ENCODE measurements around the gene TESK2. TPM values are rescaled to one million over a fixed set of nuclear protein-coding genes. Genes with fewer than 3 reads are reported as not detected.

TESK2 gene
- total RNA-seq, 1 donor from 2014 or later = 13.5 TPM

DNA sequence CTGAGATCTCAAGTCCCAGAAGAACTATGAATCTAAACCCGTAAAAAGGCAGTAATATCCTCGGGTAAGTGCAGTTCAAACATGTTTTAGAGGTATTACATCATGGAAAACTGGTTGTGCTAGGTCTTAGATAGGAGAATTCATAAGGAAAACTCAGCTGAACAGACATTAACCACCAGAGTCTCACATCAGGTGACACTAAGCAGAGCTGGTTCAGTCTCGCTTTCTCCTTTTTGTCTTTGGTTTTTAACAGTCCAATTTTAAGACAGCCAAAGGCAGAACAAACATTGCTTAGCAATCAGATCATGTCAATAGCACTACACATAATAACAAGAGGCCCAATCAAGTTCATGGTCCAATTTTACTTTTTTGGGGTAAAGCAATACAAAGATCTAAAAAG lies 87.7 kb downstream of the TESK2 start:
- Histone ChIP-seq H3K27ac (peak overlapping the region; percentile 42), H3K4me3 (no peak overlapping the region), H3K27me3 (no peaks in the 10 kb centered on the region), H3K4me1 (no peaks in the 10 kb centered on the region), H3K9me3 (no peaks in the 10 kb centered on the region), H3K36me3 (no peaks in the 10 kb centered on the region)
- intact Hi-C loops (cut with DNase I) = no loop called here
- no peak for DNase-seq (ENCODE audit: extremely low spot score in 2 of 2)
- TF ChIP-seq POLR2AphosphoS5 (IDR thresholded peaks at IDR 0.05; ENCODE audit: insufficient read depth in 1 of 2, low read depth in 1 of 2) (peak in 1 of 2 donors; percentile 91), POLR2A (IDR thresholded peaks at IDR 0.05) (no peak)
- TF ChIP-seq, protein P1, sequence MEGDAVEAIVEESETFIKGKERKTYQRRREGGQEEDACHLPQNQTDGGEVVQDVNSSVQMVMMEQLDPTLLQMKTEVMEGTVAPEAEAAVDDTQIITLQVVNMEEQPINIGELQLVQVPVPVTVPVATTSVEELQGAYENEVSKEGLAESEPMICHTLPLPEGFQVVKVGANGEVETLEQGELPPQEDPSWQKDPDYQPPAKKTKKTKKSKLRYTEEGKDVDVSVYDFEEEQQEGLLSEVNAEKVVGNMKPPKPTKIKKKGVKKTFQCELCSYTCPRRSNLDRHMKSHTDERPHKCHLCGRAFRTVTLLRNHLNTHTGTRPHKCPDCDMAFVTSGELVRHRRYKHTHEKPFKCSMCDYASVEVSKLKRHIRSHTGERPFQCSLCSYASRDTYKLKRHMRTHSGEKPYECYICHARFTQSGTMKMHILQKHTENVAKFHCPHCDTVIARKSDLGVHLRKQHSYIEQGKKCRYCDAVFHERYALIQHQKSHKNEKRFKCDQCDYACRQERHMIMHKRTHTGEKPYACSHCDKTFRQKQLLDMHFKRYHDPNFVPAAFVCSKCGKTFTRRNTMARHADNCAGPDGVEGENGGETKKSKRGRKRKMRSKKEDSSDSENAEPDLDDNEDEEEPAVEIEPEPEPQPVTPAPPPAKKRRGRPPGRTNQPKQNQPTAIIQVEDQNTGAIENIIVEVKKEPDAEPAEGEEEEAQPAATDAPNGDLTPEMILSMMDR (IDR thresholded peaks at IDR 0.05) = no peak

DNA sequence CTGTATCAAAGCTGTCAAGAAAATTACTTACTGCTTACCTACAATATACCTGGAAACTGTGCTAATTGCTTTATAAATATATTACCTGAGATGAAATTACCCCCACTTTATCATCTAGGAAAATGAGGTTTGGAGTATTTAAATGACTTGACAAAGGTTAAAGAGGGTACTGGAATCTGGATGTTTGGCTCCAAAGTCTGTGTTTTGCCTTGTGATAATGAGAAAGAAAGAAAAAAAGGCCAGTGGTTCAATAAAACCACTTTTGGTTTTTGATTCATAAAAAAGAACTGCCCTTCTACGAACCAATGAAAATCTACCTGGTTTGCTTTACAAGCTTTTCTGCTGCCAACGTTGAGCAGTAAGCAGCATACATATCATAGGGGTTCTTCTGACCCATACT lies 89.4 kb downstream of the TESK2 start:
- TF ChIP-seq POLR2A (IDR thresholded peaks at IDR 0.05) = no peak
- TF ChIP-seq, protein P1 (IDR thresholded peaks at IDR 0.05) = no peak
- no peak for TF ChIP-seq POLR2AphosphoS5 (IDR thresholded peaks at IDR 0.05; ENCODE audit: insufficient read depth in 1 of 2, low read depth in 1 of 2)
- intact Hi-C loops (cut with DNase I) = no loop called here

DNA sequence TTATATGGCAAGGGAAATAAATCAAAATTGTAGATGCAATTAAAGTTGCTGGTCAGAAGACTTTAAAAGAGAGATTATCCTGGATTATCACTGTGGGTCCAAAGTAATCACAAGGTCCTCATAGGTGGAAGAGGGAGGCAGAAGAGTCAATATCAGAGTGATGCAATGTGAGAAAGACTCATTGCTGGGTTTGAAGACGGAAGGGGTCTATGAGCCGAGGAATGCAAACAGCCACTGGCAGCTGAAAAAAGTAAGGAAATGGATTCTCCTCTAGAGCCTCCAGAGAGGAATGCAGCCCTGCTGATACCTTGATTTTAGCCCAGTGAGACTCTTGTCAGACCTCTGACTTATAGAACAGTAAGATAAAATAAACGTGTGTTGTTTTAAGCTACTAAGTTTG lies 90.9 kb downstream of the TESK2 start:
- no peaks in the 10 kb centered on the region for H3K36me3 ChIP-seq
- H3K27ac ChIP-seq = no peak overlapping the region
- H3K9me3 ChIP-seq = no peaks in the 10 kb centered on the region
- no peaks in the 10 kb centered on the region for H3K4me1 ChIP-seq
- TF ChIP-seq, protein P1 (IDR thresholded peaks at IDR 0.05) = no peak
- TF ChIP-seq POLR2A (IDR thresholded peaks at IDR 0.05) = no peak
- intact Hi-C loops (cut with DNase I) = no loop called here
- H3K4me3 ChIP-seq = no peak overlapping the region
- no peak for DNase-seq (ENCODE audit: extremely low spot score in 2 of 2)
- H3K27me3 ChIP-seq = no peaks in the 10 kb centered on the region

More for the DNA sequence above, 89.4 kb downstream of the TESK2 start:
- no peaks in the 10 kb centered on the region for H3K4me1 ChIP-seq
- H3K27me3 ChIP-seq = no peaks in the 10 kb centered on the region
- H3K4me3 ChIP-seq = no peak overlapping the region
- H3K9me3 ChIP-seq = no peaks in the 10 kb centered on the region
- H3K36me3 ChIP-seq = no peaks in the 10 kb centered on the region
- no peak overlapping the region for H3K27ac ChIP-seq
- DNase-seq (ENCODE audit: extremely low spot score in 2 of 2) = no peak

DNA sequence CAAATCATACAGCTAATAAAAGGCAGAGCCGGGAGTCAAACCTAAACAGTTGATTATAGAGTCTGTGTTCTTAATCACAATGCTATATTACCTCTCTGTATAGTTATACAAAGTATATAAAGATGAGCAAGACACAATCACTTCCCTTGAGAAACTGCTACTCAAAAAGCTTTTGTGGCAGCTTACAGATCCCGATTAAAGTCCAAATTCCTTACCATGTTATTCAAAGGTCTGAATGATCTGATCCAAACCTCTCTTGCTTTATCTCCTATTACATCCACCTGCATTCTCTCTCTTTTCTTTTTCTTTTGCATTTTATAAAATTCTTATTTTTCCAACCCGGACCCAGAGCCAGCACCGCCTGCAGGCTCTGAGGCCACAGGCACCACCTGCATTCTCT lies 93.7 kb downstream of the TESK2 start:
- DNase-seq (ENCODE audit: extremely low spot score in 2 of 2) = no peak
- Histone ChIP-seq H3K4me3 (no peak overlapping the region), H3K9me3 (no peaks in the 10 kb centered on the region), H3K36me3 (no peaks in the 10 kb centered on the region), H3K4me1 (peaks cover 9% of the 10 kb centered on the region), H3K27me3 (no peaks in the 10 kb centered on the region), H3K27ac (no peak overlapping the region)
- TF ChIP-seq POLR2AphosphoS5 (IDR thresholded peaks at IDR 0.05; ENCODE audit: insufficient read depth in 1 of 2, low read depth in 1 of 2) = no peak
- TF ChIP-seq, protein P1 (IDR thresholded peaks at IDR 0.05) = no peak
- no peak for TF ChIP-seq POLR2A (IDR thresholded peaks at IDR 0.05)
- intact Hi-C loops (cut with DNase I) = no loop called here

DNA sequence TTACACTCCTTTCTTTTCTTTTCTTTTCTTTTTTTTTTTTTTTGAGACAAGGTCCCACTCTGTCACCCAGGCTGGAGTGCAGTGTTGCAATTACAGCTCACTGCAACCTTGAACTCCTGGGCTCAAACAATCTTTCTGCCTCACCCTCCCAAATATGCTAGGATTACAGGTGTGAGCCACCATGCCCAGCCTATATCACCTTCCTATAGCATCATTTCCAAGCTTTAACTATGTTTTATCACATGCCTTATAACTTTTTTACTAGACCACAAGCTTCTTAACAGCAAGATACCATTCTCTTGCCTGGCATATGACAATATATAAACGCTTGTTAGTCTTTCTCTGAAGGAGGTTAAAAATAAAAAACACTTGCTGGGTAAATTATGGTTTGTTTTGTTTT lies 95.4 kb downstream of the TESK2 start:
- no peaks in the 10 kb centered on the region for H3K36me3 ChIP-seq
- intact Hi-C loops (cut with DNase I) = no loop called here
- TF ChIP-seq, protein P1 (IDR thresholded peaks at IDR 0.05) = no peak
- TF ChIP-seq POLR2AphosphoS5 (IDR thresholded peaks at IDR 0.05; ENCODE audit: insufficient read depth in 1 of 2, low read depth in 1 of 2) (no peak), POLR2A (IDR thresholded peaks at IDR 0.05) (no peak)

More for the DNA sequence above, 95.4 kb downstream of the TESK2 start:
- no peaks in the 10 kb centered on the region for H3K9me3 ChIP-seq
- no peak overlapping the region for H3K27ac ChIP-seq
- H3K27me3 ChIP-seq = no peaks in the 10 kb centered on the region
- DNase-seq (ENCODE audit: extremely low spot score in 2 of 2) = no peak
- no peak overlapping the region for H3K4me3 ChIP-seq
- H3K4me1 ChIP-seq = peaks cover 9% of the 10 kb centered on the region
